Trophoblast cell (in vitro differentiated cells and primary cell): ENCODE results near the gene KIRREL3.
A peak's percentile ranks its signal among the peaks of the same experiment; 100 is the strongest.

ENCODE experiments used
- DNase-seq, 2 donors: peaks; one replicate each; pipeline ENCODE4 v3.0.0-alpha.2; 2016
- H2AFZ ChIP-seq: 2 replicates; pipeline ENCODE4 v1.6.1; 2013; ENCODE audit warnings: low read length, moderate library complexity, mild to moderate bottlenecking; ENCODE audit not compliant: insufficient read depth, poor library complexity
- H2AK5ac ChIP-seq: 2 replicates; pipeline ENCODE4 v1.6.1; 2013; ENCODE audit warnings: mild to moderate bottlenecking, low read length
- H2BK120ac ChIP-seq: 2 replicates; pipeline ENCODE4 v1.6.1; 2013; ENCODE audit warnings: low read length, mild to moderate bottlenecking, moderate library complexity; ENCODE audit not compliant: insufficient read depth, poor library complexity
- H2BK12ac ChIP-seq: 2 replicates; pipeline ENCODE4 v1.6.1; 2013; ENCODE audit warnings: mild to moderate bottlenecking, low read length, moderate library complexity
- H2BK5ac ChIP-seq: 2 replicates; pipeline ENCODE4 v1.6.1; 2013; ENCODE audit warnings: low read length, low read depth, moderate library complexity, mild to moderate bottlenecking; ENCODE audit not compliant: poor library complexity
- H3K14ac ChIP-seq: 2 replicates; pipeline ENCODE4 v1.6.1; 2013; ENCODE audit warnings: mild to moderate bottlenecking, low read length
- H3K18ac ChIP-seq: 2 replicates; pipeline ENCODE4 v1.6.1; 2013; ENCODE audit warnings: mild to moderate bottlenecking, low read length
- H3K23ac ChIP-seq: 2 replicates; pipeline ENCODE4 v1.6.1; 2013; ENCODE audit warnings: low read length
- H3K27ac ChIP-seq: 2 replicates; pipeline ENCODE4 v1.5.1; 2013; ENCODE audit warnings: low read depth, mild to moderate bottlenecking, inconsistent platforms, low read length, moderate library complexity
- H3K27me3 ChIP-seq: 2 replicates; pipeline ENCODE4 v1.6.1; 2013; ENCODE audit warnings: inconsistent platforms, mild to moderate bottlenecking, low read length, moderate library complexity; ENCODE audit not compliant: insufficient read depth
- H3K36me3 ChIP-seq, 2 experiments: 1 replicate in 1 of 2; 2 replicates in 1 of 2; pipeline ENCODE4 v1.6.1; 2013; ENCODE audit warnings: low read length in 2 of 2, mild to moderate bottlenecking in 2 of 2, moderate library complexity in 1 of 2; ENCODE audit not compliant: insufficient read depth in 2 of 2, control insufficient read depth in 1 of 2
- H3K4ac ChIP-seq: 2 replicates; pipeline ENCODE4 v1.6.1; 2013; ENCODE audit warnings: low read depth, mild to moderate bottlenecking, low read length, moderate library complexity
- H3K4me1 ChIP-seq, 2 experiments: 1 replicate in 1 of 2; 2 replicates in 1 of 2; pipeline ENCODE4 v1.6.1; 2013; ENCODE audit warnings: low read length in 2 of 2, mild to moderate bottlenecking in 2 of 2, moderate library complexity in 1 of 2; ENCODE audit not compliant: insufficient read depth in 2 of 2, control insufficient read depth in 1 of 2
- H3K4me2 ChIP-seq: 2 replicates; pipeline ENCODE4 v1.6.1; 2013; ENCODE audit warnings: inconsistent platforms, mild to moderate bottlenecking, low read length, moderate library complexity
- H3K4me3 ChIP-seq: 2 replicates; pipeline ENCODE4 v1.5.1; 2013; ENCODE audit warnings: mild to moderate bottlenecking, low read depth, low read length, inconsistent platforms
- H3K79me1 ChIP-seq: one replicate; pipeline ENCODE4 v1.6.1; 2013; ENCODE audit warnings: low read length
- H3K79me2 ChIP-seq: 2 replicates; pipeline ENCODE4 v1.6.1; 2013; ENCODE audit warnings: low read length, mild to moderate bottlenecking; ENCODE audit not compliant: control insufficient read depth, insufficient read depth, poor library complexity
- H3K9ac ChIP-seq: 2 replicates; pipeline ENCODE4 v1.6.1; 2013; ENCODE audit warnings: mild to moderate bottlenecking, low read length
- H3K9me3 ChIP-seq: 2 replicates; pipeline ENCODE4 v1.6.1; 2013; ENCODE audit warnings: low read depth, mild to moderate bottlenecking, control low read depth, inconsistent platforms, low read length; ENCODE audit not compliant: insufficient read depth
- H4K12ac ChIP-seq: 2 replicates; pipeline ENCODE4 v1.6.1; 2013; ENCODE audit warnings: low read depth, mild to moderate bottlenecking, low read length, moderate library complexity
- H4K8ac ChIP-seq: 2 replicates; pipeline ENCODE4 v1.6.1; 2013; ENCODE audit warnings: low read depth, mild to moderate bottlenecking, low read length, moderate library complexity
- H4K91ac ChIP-seq: one replicate; pipeline ENCODE4 v1.6.1; 2013; ENCODE audit warnings: low read depth, mild to moderate bottlenecking, low read length, moderate library complexity
- WGBS: extraction: QIAGEN DNeasy Blood & Tissue Kit; methylation state at CpG from one replicate; pipeline ENCODE4 v1.1.7; 2013; ENCODE audit warnings: missing lambda C conversion rate; ENCODE audit not compliant: insufficient read length, insufficient coverage; ENCODE audit errors: extremely low coverage; 5-methylcytosine and 5-hydroxymethylcytosine counted together

The KIRREL3 gene

GRCh38 chr11:126400019-126400418, 600.6 kb downstream of the KIRREL3 start:
- Histone ChIP-seq H3K27ac (no peak overlapping the region), H3K9me3 (peaks cover 2% of the 10 kb centered on the region), H3K4me1 (peaks cover 15 to 23% of the 10 kb centered on the region in 2 experiments), H3K79me1 (peaks cover 12% of the 10 kb centered on the region), H2AK5ac (no peak overlapping the region), H3K4me3 (no peak overlapping the region), H2BK5ac (no peak overlapping the region), H4K12ac (no peak overlapping the region), H3K9ac (no peak overlapping the region), H3K23ac (no peak overlapping the region), H3K36me3 (no peaks in the 10 kb centered on the region), H3K27me3 (no peaks in the 10 kb centered on the region), H4K91ac (no peak overlapping the region), H2AFZ (no peak overlapping the region), H4K8ac (no peak overlapping the region), H3K18ac (no peak overlapping the region), H3K79me2 (peaks cover under 1% of the 10 kb centered on the region), H2BK120ac (no peak overlapping the region), H3K4ac (no peak overlapping the region), H2BK12ac (no peak overlapping the region), H3K4me2 (no peak overlapping the region), H3K14ac (no peak overlapping the region)
- no peak for DNase-seq

- Histone ChIP-seq H3K27me3 (no peaks in the 10 kb centered on the region), H4K12ac (no peak overlapping the region), H2AFZ (no peak overlapping the region), H3K14ac (no peak overlapping the region), H3K27ac (no peak overlapping the region), H3K4me2 (no peak overlapping the region), H3K4ac (no peak overlapping the region), H3K79me2 (no peaks in the 10 kb centered on the region), H3K36me3 (no peaks in the 10 kb centered on the region), H3K9ac (peak overlapping the region; percentile 30), H3K23ac (no peak overlapping the region), H2BK12ac (no peak overlapping the region), H3K4me3 (no peak overlapping the region), H4K91ac (no peak overlapping the region), H2AK5ac (no peak overlapping the region), H4K8ac (no peak overlapping the region), H2BK120ac (no peak overlapping the region), H3K18ac (no peak overlapping the region), H3K9me3 (peaks cover 2% of the 10 kb centered on the region), H3K4me1 (peaks cover 6 to 12% of the 10 kb centered on the region in 2 experiments), H3K79me1 (peaks cover 5% of the 10 kb centered on the region), H2BK5ac (no peak overlapping the region)
- no peak for DNase-seq
- no CpG with 5 or more reads among the region's 1 CpG for WGBS
These were observed 601.8 kb downstream of the KIRREL3 start for GRCh38 chr11:126398721-126399120.

- Histone ChIP-seq H4K8ac (no peak overlapping the region), H2AFZ (no peak overlapping the region), H2AK5ac (no peak overlapping the region), H3K4me1 (peaks cover 6 to 8% of the 10 kb centered on the region in 2 experiments), H3K4ac (no peak overlapping the region), H4K91ac (no peak overlapping the region), H4K12ac (no peak overlapping the region), H2BK12ac (no peak overlapping the region), H2BK120ac (no peak overlapping the region), H3K36me3 (no peaks in the 10 kb centered on the region), H3K27me3 (no peaks in the 10 kb centered on the region), H3K23ac (no peak overlapping the region), H3K14ac (no peak overlapping the region), H3K4me3 (no peak overlapping the region), H3K18ac (no peak overlapping the region), H3K79me1 (peaks cover 5% of the 10 kb centered on the region), H3K4me2 (no peak overlapping the region), H3K9ac (peak overlapping the region; percentile 30), H3K9me3 (peaks cover 2% of the 10 kb centered on the region), H3K79me2 (no peaks in the 10 kb centered on the region), H2BK5ac (no peak overlapping the region), H3K27ac (no peak overlapping the region)
- WGBS = no CpG with 5 or more reads among the region's 4 CpGs
- DNase-seq = no peak
These were observed 602.3 kb downstream of the KIRREL3 start for GRCh38 chr11:126398296-126398695.

- no peak overlapping the region for H2BK120ac ChIP-seq
- H3K27me3 ChIP-seq = no peaks in the 10 kb centered on the region
- WGBS = no CpG with 5 or more reads among the region's 4 CpGs
- H2AK5ac ChIP-seq = no peak overlapping the region
- H3K18ac ChIP-seq = no peak overlapping the region
- no peak overlapping the region for H3K27ac ChIP-seq
- DNase-seq = no peak
- no peak overlapping the region for H4K12ac ChIP-seq
- H2AFZ ChIP-seq = no peak overlapping the region
- no peak overlapping the region for H4K8ac ChIP-seq
- H2BK12ac ChIP-seq = no peak overlapping the region
- H3K9me3 ChIP-seq = peaks cover 2% of the 10 kb centered on the region
- no peaks in the 10 kb centered on the region for H3K36me3 ChIP-seq
- no peak overlapping the region for H2BK5ac ChIP-seq
- H3K79me1 ChIP-seq = no peaks in the 10 kb centered on the region
- H3K4me1 ChIP-seq = peaks cover 0 to 4% of the 10 kb centered on the region in 2 experiments
- H3K4me2 ChIP-seq = no peak overlapping the region
- H3K9ac ChIP-seq = no peak overlapping the region
- no peak overlapping the region for H3K23ac ChIP-seq
- no peak overlapping the region for H3K14ac ChIP-seq
- H3K79me2 ChIP-seq = no peaks in the 10 kb centered on the region
- H3K4me3 ChIP-seq = no peak overlapping the region
- H4K91ac ChIP-seq = no peak overlapping the region
- H3K4ac ChIP-seq = no peak overlapping the region
These were observed 603.6 kb downstream of the KIRREL3 start for GRCh38 chr11:126396965-126397364.
